ENCODE results near the gene C1QL2. TPM values are rescaled to one million over a fixed set of nuclear protein-coding genes. Genes with fewer than 3 reads are reported as not detected.

C1QL2 gene
- not detected in 2 replicates for total RNA-seq

GRCh38 chr2:119158563-119159347 is at the start of gene C1QL2:
Gene C1QL2, minus strand, starts transcription at chr2:119158751. Its CDS starts 482 bp downstream, at chr2:119158269.

Other genes starting within 250 kb of the C1QL2 start
- not detected in 2 replicates for gene MARCO, start 216.6 kb downstream of the C1QL2 start, total RNA-seq
- gene STEAP3, start 65.1 kb upstream of the C1QL2 start, total RNA-seq, result 23.6 and 29.0 TPM in 2 replicates
- 3.4 and 4.8 TPM in 2 replicates for gene C2orf76, start 208.1 kb upstream of the C1QL2 start, total RNA-seq
- gene DBI, start 208.2 kb upstream of the C1QL2 start, total RNA-seq, result 40.3 and 60.7 TPM in 2 replicates

Data from tracheal epithelial cell (primary cell).